RWPE1 (cell line): ENCODE measurements around the gene DAGLA.

Source experiments
- CTCF ChIA-PET: fragments of 350-600 bp; sonication (Branson Sonifier 250); formaldehyde crosslinking; extraction: SDS; loops from one replicate; lab custom pipeline; 2021; lab: Yijun Ruan, JAX
- POLR2A ChIA-PET: fragments of 400-600 bp; formaldehyde crosslinking; extraction: SDS; loops from one replicate; lab custom pipeline; 2020; ENCODE audit warnings: antibody characterized with exemption; ENCODE audit not compliant: low non-redundant PET; lab: Yijun Ruan, JAX
- DNase-seq: peaks from one replicate; pipeline ENCODE4 v3.0.0; 2012; ENCODE audit warnings: low spot score
- H3K27ac ChIP-seq: fragments of 450-650 bp; 2 replicates; pipeline ENCODE4 v1.5.1; 2017
- CTCF ChIP-seq: fragments of 450-650 bp; conservative IDR thresholded peaks from 2 replicates; pipeline ENCODE4 v1.5.1; 2017; ENCODE audit warnings: low read depth, mild to moderate bottlenecking

Gene DAGLA

GRCh38 chr11:61752117-61752924 is 72.1 kb downstream of the DAGLA start, which contains the start of gene MYRF:
Gene MYRF, plus strand, starts transcription at chr11:61752636. Its CDS starts 109 bp downstream, at chr11:61752745.
- DNase-seq, result peak; percentile 31
- H3K27ac ChIP-seq, result no peak within 1 kb of the TSS
- CTCF ChIA-PET, result interaction anchor here (0.6 to 1.0 kb wide), 3 partner anchors 13 to 42 kb away, joined by 3 read pairs; no protein-coding TSS in a partner anchor
- POLR2A ChIA-PET, result no interaction called here
- TF ChIP-seq CTCF, result peak; percentile 85

- ChIA-PET CTCF (interaction anchor here (0.7 to 1.0 kb wide), 4 partner anchors 12 to 58 kb away, joined by 3 to 4 read pairs (median 3); no protein-coding TSS in a partner anchor), POLR2A (no interaction called here)
Observed at GRCh38 chr11:61752925-61753521, 72.8 kb downstream of the DAGLA start.

DNA sequence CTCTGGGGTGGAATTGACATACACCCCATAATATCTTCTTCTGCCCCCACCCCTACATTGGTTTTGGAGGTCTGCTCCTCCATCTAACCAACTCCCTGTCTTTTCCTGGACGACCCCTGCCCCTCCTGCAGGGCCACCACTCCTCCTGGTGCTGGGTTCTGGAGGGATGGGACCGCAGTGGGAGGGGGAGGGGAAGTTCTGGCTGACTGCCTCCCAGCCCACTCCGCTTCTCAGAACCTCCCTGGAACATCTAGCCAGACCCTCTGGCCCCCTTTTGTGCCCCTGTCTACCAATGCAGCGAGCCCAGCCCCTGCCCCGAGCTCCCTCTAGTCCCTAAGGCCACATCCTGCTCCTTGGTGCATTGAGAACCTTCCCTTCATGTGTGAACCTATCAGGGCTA is 73.5 kb downstream of the DAGLA start:
- no peak overlapping the region for H3K27ac ChIP-seq
- ChIA-PET POLR2A (no interaction called here), CTCF (interaction anchor here (0.6 to 1.0 kb wide), 6 partner anchors 15 to 353 kb away, joined by 3 to 4 read pairs (median 4); no protein-coding TSS in a partner anchor)
- DNase-seq, result no peak
- no peak for TF ChIP-seq CTCF

More at GRCh38 chr11:61752925-61753521, 72.8 kb downstream of the DAGLA start:
- H3K27ac ChIP-seq, result no peak overlapping the region
- no peak for TF ChIP-seq CTCF
- no peak for DNase-seq

DNA sequence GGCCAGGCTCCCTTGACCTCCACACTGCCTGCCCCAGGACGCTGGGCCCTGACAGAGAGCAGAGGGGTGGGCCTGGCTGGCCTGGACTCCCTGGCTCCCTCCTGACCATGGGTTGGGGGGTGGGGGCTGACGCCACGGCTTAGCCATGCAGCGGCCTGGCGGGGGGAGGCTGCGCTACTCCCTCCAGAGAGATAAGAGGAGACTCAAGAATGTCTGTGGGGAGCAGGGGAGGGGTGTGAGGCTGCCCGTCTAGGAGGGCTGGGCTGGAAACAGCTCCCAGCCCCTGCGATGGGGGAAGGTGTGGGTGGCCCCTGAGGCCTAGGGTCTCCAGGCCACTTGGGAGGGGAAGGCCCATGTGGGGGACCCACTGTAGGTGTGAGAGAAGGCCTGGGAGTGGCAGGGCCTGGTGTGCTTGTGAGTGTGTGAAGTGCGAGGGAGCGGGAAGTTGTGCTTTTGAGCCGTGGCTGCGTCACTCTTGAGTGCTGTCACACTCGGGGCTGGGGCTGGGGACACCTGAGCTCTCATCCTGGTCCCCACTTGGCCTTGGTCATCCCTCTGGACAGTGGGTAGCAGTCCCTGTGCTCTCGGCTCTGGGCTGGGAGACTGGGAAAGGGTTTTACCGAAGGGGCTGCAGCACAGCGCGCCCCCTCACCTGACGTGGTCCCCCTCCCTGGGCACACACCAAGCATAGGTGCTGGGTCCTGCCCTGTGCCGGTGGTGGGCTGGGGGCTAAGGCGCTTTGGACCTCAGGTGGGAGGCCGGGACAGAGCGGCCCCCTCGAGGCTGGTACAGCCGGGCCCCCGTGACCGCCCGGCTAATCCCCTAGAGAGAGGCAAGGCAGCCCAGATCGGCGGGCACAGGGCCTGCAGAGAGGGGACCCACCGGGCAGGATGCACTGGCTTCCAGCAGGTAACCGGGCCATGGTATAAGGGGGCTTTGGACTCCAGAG is 74.6 kb downstream of the DAGLA start:
- no peak for DNase-seq
- TF ChIP-seq CTCF, result no peak
- POLR2A ChIA-PET, result no interaction called here
- no peak overlapping the region for H3K27ac ChIP-seq
- CTCF ChIA-PET, result interaction anchor here (0.5 to 0.9 kb wide), 5 partner anchors 17 to 331 kb away, joined by 3 to 5 read pairs (median 3); no protein-coding TSS in a partner anchor

GRCh38 chr11:61756147-61756451 is 75.9 kb downstream of the DAGLA start:
- ChIA-PET CTCF (interaction anchor here (0.7 to 0.9 kb wide), 2 partner anchors 213 to 326 kb away, joined by 3 to 5 read pairs; no protein-coding TSS in a partner anchor), POLR2A (no interaction called here)
- no peak for TF ChIP-seq CTCF
- DNase-seq, result no peak
- H3K27ac ChIP-seq, result no peak overlapping the region
